ENCODE data around the gene CHRNA1. TPM values are rescaled to one million over a fixed set of nuclear protein-coding genes. Genes with fewer than 3 reads are reported as not detected.

The CHRNA1 gene
- total RNA-seq: 0.22 TPM
- long read RNA-seq, partial matches to known transcripts: 0 of 1 reads
- long read RNA-seq, other reads (novel, unspliced or antisense): 1 of 1 reads

- DNase-seq (ENCODE audit: low spot score): no peak
These were observed at the start of gene CHRNA1 for GRCh38 chr2:174764280-174765255. Gene CHRNA1, minus strand, starts transcription at chr2:174764472. Its CDS starts 78 bp downstream, at chr2:174764394.

- no peak for DNase-seq (ENCODE audit: low spot score)
These were observed 47.8 kb upstream of the CHRNA1 start for GRCh38 chr2:174812037-174812436.

- no peak for DNase-seq (ENCODE audit: low spot score)
These were observed 43.7 kb upstream of the CHRNA1 start for GRCh38 chr2:174807931-174808330.

GRCh38 chr2:174805803-174806202, 41.5 kb upstream of the CHRNA1 start:
- no peak for DNase-seq (ENCODE audit: low spot score)

- no peak for DNase-seq (ENCODE audit: low spot score)
These were observed 38.2 kb upstream of the CHRNA1 start for GRCh38 chr2:174802459-174802858.

GRCh38 chr2:174800436-174801205, 36.3 kb upstream of the CHRNA1 start:
- DNase-seq (ENCODE audit: low spot score): no peak

GRCh38 chr2:174798801-174799200, 34.5 kb upstream of the CHRNA1 start:
- no peak for DNase-seq (ENCODE audit: low spot score)

- DNase-seq (ENCODE audit: low spot score): no peak
These were observed 33.6 kb upstream of the CHRNA1 start for GRCh38 chr2:174797781-174798276.

GRCh38 chr2:174796319-174796771, 32.1 kb upstream of the CHRNA1 start:
- no peak for DNase-seq (ENCODE audit: low spot score)

GRCh38 chr2:174794851-174795374, 30.6 kb upstream of the CHRNA1 start:
- no peak for DNase-seq (ENCODE audit: low spot score)

GRCh38 chr2:174792309-174793025, 28.2 kb upstream of the CHRNA1 start:
- no peak for DNase-seq (ENCODE audit: low spot score)

GRCh38 chr2:174791746-174792280, 27.5 kb upstream of the CHRNA1 start:
- no peak for DNase-seq (ENCODE audit: low spot score)

- no peak for DNase-seq (ENCODE audit: low spot score)
These were observed 26.7 kb upstream of the CHRNA1 start for GRCh38 chr2:174791020-174791419.

- no peak for DNase-seq (ENCODE audit: low spot score)
These were observed 24.7 kb upstream of the CHRNA1 start for GRCh38 chr2:174789001-174789400.

GRCh38 chr2:174788291-174788929, 24.1 kb upstream of the CHRNA1 start:
- DNase-seq (ENCODE audit: low spot score): no peak

GRCh38 chr2:174787487-174788205, 23.4 kb upstream of the CHRNA1 start:
- no peak for DNase-seq (ENCODE audit: low spot score)

GRCh38 chr2:174786066-174786725, 21.9 kb upstream of the CHRNA1 start:
- DNase-seq (ENCODE audit: low spot score): no peak

GRCh38 chr2:174785481-174785880, 21.2 kb upstream of the CHRNA1 start:
- no peak for DNase-seq (ENCODE audit: low spot score)

- no peak for DNase-seq (ENCODE audit: low spot score)
These were observed 20.6 kb upstream of the CHRNA1 start for GRCh38 chr2:174784909-174785308.

All from mesenteric fat pad (tissue), 1 donor.